H9 (cell line): Measurements from ENCODE around the gene SLC25A24. TPM values are rescaled to one million over a fixed set of nuclear protein-coding genes. Genes with fewer than 3 reads are reported as not detected.

ENCODE experiments used
- DNase-seq: peaks from one replicate; pipeline ENCODE4 v3.0.0-alpha.2; 2017
- H2AFZ ChIP-seq: one replicate; pipeline ENCODE4 v1.6.1; 2013; ENCODE audit warnings: mild to moderate bottlenecking, low read length, control low read depth, moderate library complexity
- H2AK5ac ChIP-seq: 2 replicates; pipeline ENCODE4 v1.6.1; 2013; ENCODE audit warnings: low read length, control low read depth, mixed read lengths; ENCODE audit not compliant: insufficient read length
- H2BK120ac ChIP-seq: one replicate; pipeline ENCODE4 v1.6.1; 2013; ENCODE audit warnings: low read depth, mild to moderate bottlenecking, low read length, control low read depth, inconsistent platforms; ENCODE audit not compliant: poor library complexity, severe bottlenecking
- H2BK12ac ChIP-seq: 2 replicates; pipeline ENCODE4 v1.6.1; 2013; ENCODE audit warnings: low read length, control low read depth, mixed read lengths, low read depth; ENCODE audit not compliant: insufficient read length
- H2BK15ac ChIP-seq: 2 replicates; pipeline ENCODE4 v1.6.1; 2013; ENCODE audit warnings: low read depth, low read length, control low read depth
- H2BK20ac ChIP-seq: one replicate; pipeline ENCODE4 v1.6.1; 2013; ENCODE audit warnings: low read depth, mild to moderate bottlenecking, low read length, control low read depth, inconsistent platforms; ENCODE audit not compliant: poor library complexity, severe bottlenecking
- H2BK5ac ChIP-seq: 2 replicates; pipeline ENCODE4 v1.6.1; 2013; ENCODE audit warnings: low read length, control low read depth, mixed read lengths; ENCODE audit not compliant: insufficient read length
- H3K14ac ChIP-seq: 2 replicates; pipeline ENCODE4 v1.6.1; 2013; ENCODE audit warnings: low read length, control low read depth; ENCODE audit not compliant: insufficient read depth
- H3K18ac ChIP-seq: 2 replicates; pipeline ENCODE4 v1.6.1; 2013; ENCODE audit warnings: low read depth, mild to moderate bottlenecking, mixed read lengths, low read length, control low read depth; ENCODE audit not compliant: insufficient read length
- H3K23ac ChIP-seq: 2 replicates; pipeline ENCODE4 v1.6.1; 2013; ENCODE audit warnings: low read length, control low read depth, mixed read lengths, low read depth; ENCODE audit not compliant: insufficient read length
- H3K23me2 ChIP-seq: 2 replicates; pipeline ENCODE4 v1.6.1; 2013; ENCODE audit warnings: low read depth, mild to moderate bottlenecking, mixed read lengths, low read length, control low read depth; ENCODE audit not compliant: insufficient read length, poor library complexity, severe bottlenecking
- H3K27ac ChIP-seq: 2 replicates; pipeline ENCODE4 v1.5.1; 2013; ENCODE audit warnings: low read length, control low read depth, mixed read lengths, low read depth; ENCODE audit not compliant: insufficient read length
- H3K27me3 ChIP-seq: 2 replicates; pipeline ENCODE4 v1.6.1; 2013; ENCODE audit warnings: low read length, control low read depth, inconsistent platforms; ENCODE audit not compliant: insufficient read depth
- H3K4ac ChIP-seq: 2 replicates; pipeline ENCODE4 v1.6.1; 2013; ENCODE audit warnings: low read depth, mild to moderate bottlenecking, control low read depth, inconsistent platforms, low read length, moderate library complexity
- H3K4me1 ChIP-seq: 2 replicates; pipeline ENCODE4 v1.6.1; 2013; ENCODE audit warnings: low read length, control low read depth, inconsistent platforms; ENCODE audit not compliant: insufficient read depth
- H3K4me2 ChIP-seq: 2 replicates; pipeline ENCODE4 v1.6.1; 2013; ENCODE audit warnings: low read length, control low read depth, mixed read lengths; ENCODE audit not compliant: insufficient read length, insufficient read depth
- H3K56ac ChIP-seq: 2 replicates; pipeline ENCODE4 v1.6.1; 2013; ENCODE audit warnings: low read depth, mild to moderate bottlenecking, mixed read lengths, low read length, control low read depth; ENCODE audit not compliant: insufficient read length
- H3K79me1 ChIP-seq: 2 replicates; pipeline ENCODE4 v1.6.1; 2013; ENCODE audit warnings: low read depth, mild to moderate bottlenecking, moderate library complexity, low read length, control low read depth, inconsistent platforms; ENCODE audit not compliant: insufficient read depth, poor library complexity, severe bottlenecking
- H3K79me2 ChIP-seq: 2 replicates; pipeline ENCODE4 v1.6.1; 2013; ENCODE audit warnings: low read length, control low read depth, inconsistent platforms; ENCODE audit not compliant: insufficient read depth
- H3K9ac ChIP-seq: 2 replicates; pipeline ENCODE4 v1.6.1; 2013; ENCODE audit warnings: low read length, control low read depth, mixed read lengths; ENCODE audit not compliant: insufficient read length; ENCODE audit errors: extremely low read depth
- H3K9me3 ChIP-seq: one replicate; pipeline ENCODE4 v1.6.1; 2013; ENCODE audit warnings: low read depth, low read length, inconsistent platforms; ENCODE audit not compliant: control insufficient read depth
- H3T11ph ChIP-seq: one replicate; pipeline ENCODE4 v1.6.1; 2013; ENCODE audit warnings: mild to moderate bottlenecking, low read length, control low read depth, inconsistent platforms
- H4K20me1 ChIP-seq: one replicate; pipeline ENCODE4 v1.6.1; 2013; ENCODE audit not compliant: control insufficient read depth, insufficient read length, insufficient read depth
- H4K5ac ChIP-seq: 2 replicates; pipeline ENCODE4 v1.6.1; 2013; ENCODE audit warnings: low read depth, mild to moderate bottlenecking, mixed read lengths, low read length, control low read depth; ENCODE audit not compliant: insufficient read length
- H4K8ac ChIP-seq: replicated peaks from 2 replicates; pipeline ENCODE4 v1.6.1; 2013; ENCODE audit warnings: low read length, control low read depth, mixed read lengths, low read depth; ENCODE audit not compliant: insufficient read length
- H4K91ac ChIP-seq: 2 replicates; pipeline ENCODE4 v1.6.1; 2013; ENCODE audit warnings: low read depth, mild to moderate bottlenecking, moderate library complexity, mixed read lengths, low read length, control low read depth; ENCODE audit not compliant: insufficient read length
- H3K27ac Mint-ChIP-seq, 3 experiments: 2 replicates in 2 of 3; 3 replicates in 1 of 3; pipeline ENCODE4 v1.8.0; 2020 to 2021; ENCODE audit warnings: mixed read lengths in 3 of 3, mild to moderate bottlenecking in 1 of 3, moderate library complexity in 1 of 3
- H3K27me3 Mint-ChIP-seq: 2 replicates; pipeline ENCODE4 v1.8.0; 2021; ENCODE audit warnings: low read depth, mild to moderate bottlenecking, moderate library complexity, mixed read lengths
- H3K36me3 Mint-ChIP-seq, 3 experiments: 2 replicates in 2 of 3; 3 replicates in 1 of 3; pipeline ENCODE4 v1.8.0; 2020 to 2021; ENCODE audit warnings: low read depth in 3 of 3, mixed read lengths in 3 of 3; ENCODE audit not compliant: insufficient read depth in 1 of 3
- H3K4me1 Mint-ChIP-seq, 2 experiments: 2 replicates each; pipeline ENCODE4 v1.8.0; 2020; ENCODE audit warnings: mixed read lengths in 2 of 2
- H3K4me3 Mint-ChIP-seq, 2 experiments: 2 replicates in 1 of 2; 3 replicates in 1 of 2; pipeline ENCODE4 v1.8.0; 2020 to 2021; ENCODE audit warnings: mild to moderate bottlenecking in 2 of 2, mixed read lengths in 2 of 2, moderate library complexity in 1 of 2
- H3K9me3 Mint-ChIP-seq, 2 experiments: 2 replicates in 1 of 2; 3 replicates in 1 of 2; pipeline ENCODE4 v1.8.0; 2020; ENCODE audit warnings: mild to moderate bottlenecking in 2 of 2, mixed read lengths in 2 of 2, moderate library complexity in 1 of 2
- WGBS: extraction: QIAGEN DNeasy Blood & Tissue Kit; methylation state at CpG from one replicate; pipeline ENCODE4 v1.1.7; 2013; ENCODE audit warnings: missing lambda C conversion rate, low lambda C conversion rate, mixed read lengths; ENCODE audit not compliant: insufficient read length; ENCODE audit errors: extremely low coverage; 5-methylcytosine and 5-hydroxymethylcytosine counted together
- total RNA-seq: library from RNA; stranded (reverse); gene quantifications from 2 replicates; pipeline ENCODE4 v1.2.1, GENCODE V29; 2021
- TF ChIP-seq, protein P1 (sequence below): fragments of 200-600 bp; sonication (generic); conservative IDR thresholded peaks from 3 replicates; pipeline ENCODE4 v1.8.0; 2021; ENCODE audit warnings: antibody characterized with exemption, mild to moderate bottlenecking

Gene SLC25A24
- total RNA-seq, 1 experiment from 2014 or later: 35.1 TPM

GRCh38 chr1:108124622-108125311, 75.4 kb downstream of the SLC25A24 start:
- no peak overlapping the region for H3K14ac ChIP-seq
- no peak overlapping the region for H2BK12ac ChIP-seq
- no peaks in the 10 kb centered on the region for H3K9me3 Mint-ChIP-seq
- H4K5ac ChIP-seq: no peak overlapping the region
- no peak overlapping the region for H2BK120ac ChIP-seq
- H2BK20ac ChIP-seq: no peak overlapping the region
- H3K27me3 ChIP-seq: no peaks in the 10 kb centered on the region
- no peak overlapping the region for H3K56ac ChIP-seq
- H4K8ac ChIP-seq: no peak overlapping the region
- no peak for DNase-seq
- no peak overlapping the region for H2BK5ac ChIP-seq
- H2AK5ac ChIP-seq: no peak overlapping the region
- H3K4me2 ChIP-seq: no peak overlapping the region
- no peak overlapping the region for H4K91ac ChIP-seq
- H2BK15ac ChIP-seq: no peak overlapping the region
- H3K79me1 ChIP-seq: no peaks in the 10 kb centered on the region
- H4K20me1 ChIP-seq: no peaks in the 10 kb centered on the region
- no peak overlapping the region for H3K9ac ChIP-seq
- no peak overlapping the region for H3K4me3 Mint-ChIP-seq
- H3K27ac Mint-ChIP-seq: no peak overlapping the region
- TF ChIP-seq, protein P1, sequence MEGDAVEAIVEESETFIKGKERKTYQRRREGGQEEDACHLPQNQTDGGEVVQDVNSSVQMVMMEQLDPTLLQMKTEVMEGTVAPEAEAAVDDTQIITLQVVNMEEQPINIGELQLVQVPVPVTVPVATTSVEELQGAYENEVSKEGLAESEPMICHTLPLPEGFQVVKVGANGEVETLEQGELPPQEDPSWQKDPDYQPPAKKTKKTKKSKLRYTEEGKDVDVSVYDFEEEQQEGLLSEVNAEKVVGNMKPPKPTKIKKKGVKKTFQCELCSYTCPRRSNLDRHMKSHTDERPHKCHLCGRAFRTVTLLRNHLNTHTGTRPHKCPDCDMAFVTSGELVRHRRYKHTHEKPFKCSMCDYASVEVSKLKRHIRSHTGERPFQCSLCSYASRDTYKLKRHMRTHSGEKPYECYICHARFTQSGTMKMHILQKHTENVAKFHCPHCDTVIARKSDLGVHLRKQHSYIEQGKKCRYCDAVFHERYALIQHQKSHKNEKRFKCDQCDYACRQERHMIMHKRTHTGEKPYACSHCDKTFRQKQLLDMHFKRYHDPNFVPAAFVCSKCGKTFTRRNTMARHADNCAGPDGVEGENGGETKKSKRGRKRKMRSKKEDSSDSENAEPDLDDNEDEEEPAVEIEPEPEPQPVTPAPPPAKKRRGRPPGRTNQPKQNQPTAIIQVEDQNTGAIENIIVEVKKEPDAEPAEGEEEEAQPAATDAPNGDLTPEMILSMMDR: no peak
- H3K18ac ChIP-seq: no peak overlapping the region
- no CpG with 5 or more reads among the region's 12 CpGs for WGBS
- no peaks in the 10 kb centered on the region for H3K9me3 ChIP-seq
- no peaks in the 10 kb centered on the region for H3K79me2 ChIP-seq
- H2AFZ ChIP-seq: no peak overlapping the region
- H3K27ac ChIP-seq: no peak overlapping the region
- peaks cover 12 to 16% of the 10 kb centered on the region in 2 experiments for H3K4me1 Mint-ChIP-seq
- H3K23me2 ChIP-seq: no peaks in the 10 kb centered on the region
- no peaks in the 10 kb centered on the region for H3K4me1 ChIP-seq
- no peaks in the 10 kb centered on the region; a peak in 1 of 7 replicates for H3K36me3 Mint-ChIP-seq
- no peak overlapping the region for H3K23ac ChIP-seq
- H3T11ph ChIP-seq: no peak overlapping the region
- no peak overlapping the region for H3K4ac ChIP-seq
- H3K27me3 Mint-ChIP-seq: peaks cover 2% of the 10 kb centered on the region
